ENCODE data around the gene SPATA2L.

GRCh38 chr16:89700100-89700648 is 1.3 kb downstream of the SPATA2L start:
- TF ChIP-seq, protein P1, sequence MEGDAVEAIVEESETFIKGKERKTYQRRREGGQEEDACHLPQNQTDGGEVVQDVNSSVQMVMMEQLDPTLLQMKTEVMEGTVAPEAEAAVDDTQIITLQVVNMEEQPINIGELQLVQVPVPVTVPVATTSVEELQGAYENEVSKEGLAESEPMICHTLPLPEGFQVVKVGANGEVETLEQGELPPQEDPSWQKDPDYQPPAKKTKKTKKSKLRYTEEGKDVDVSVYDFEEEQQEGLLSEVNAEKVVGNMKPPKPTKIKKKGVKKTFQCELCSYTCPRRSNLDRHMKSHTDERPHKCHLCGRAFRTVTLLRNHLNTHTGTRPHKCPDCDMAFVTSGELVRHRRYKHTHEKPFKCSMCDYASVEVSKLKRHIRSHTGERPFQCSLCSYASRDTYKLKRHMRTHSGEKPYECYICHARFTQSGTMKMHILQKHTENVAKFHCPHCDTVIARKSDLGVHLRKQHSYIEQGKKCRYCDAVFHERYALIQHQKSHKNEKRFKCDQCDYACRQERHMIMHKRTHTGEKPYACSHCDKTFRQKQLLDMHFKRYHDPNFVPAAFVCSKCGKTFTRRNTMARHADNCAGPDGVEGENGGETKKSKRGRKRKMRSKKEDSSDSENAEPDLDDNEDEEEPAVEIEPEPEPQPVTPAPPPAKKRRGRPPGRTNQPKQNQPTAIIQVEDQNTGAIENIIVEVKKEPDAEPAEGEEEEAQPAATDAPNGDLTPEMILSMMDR (IDR thresholded peaks at IDR 0.05; ENCODE audit: borderline replicate concordance, extremely low read depth, low read length, poor library complexity, severe bottlenecking): peak; percentile 58
- TF ChIP-seq EZH2 (IDR thresholded peaks at IDR 0.05; ENCODE audit: borderline replicate concordance, low read depth, low read length, severe bottlenecking): no peak

Measured in DND-41 (cell line).